ENCODE measurements around the gene SSMEM1.
"Not testable (repeated sequence)": the region's sequence is repeated elsewhere in the genome, so short reads cannot be mapped to it uniquely, and the experiment has no call there.

Gene SSMEM1

GRCh38 chr7:130197094-130197493, 10.6 kb upstream of the SSMEM1 start:
- no peak overlapping the region for H3K27ac Mint-ChIP-seq
- no peaks in the 10 kb centered on the region for H3K9me3 Mint-ChIP-seq
- peaks cover 19% of the 10 kb centered on the region for H3K4me1 Mint-ChIP-seq
- DNase-seq = no peak
- no peak overlapping the region for H3K4me3 Mint-ChIP-seq
- no peaks in the 10 kb centered on the region for H3K27me3 Mint-ChIP-seq
- no peak for ATAC-seq

GRCh38 chr7:130201796-130202195, 5.9 kb upstream of the SSMEM1 start:
- DNase-seq (no peak), ATAC-seq (no peak)
- H3K4me3 Mint-ChIP-seq = no peak overlapping the region
- H3K9me3 Mint-ChIP-seq = no peaks in the 10 kb centered on the region
- no peak overlapping the region for H3K27ac Mint-ChIP-seq
- H3K4me1 Mint-ChIP-seq = peaks cover 43% of the 10 kb centered on the region
- no peaks in the 10 kb centered on the region for H3K27me3 Mint-ChIP-seq

GRCh38 chr7:130205084-130205947, 2.3 kb upstream of the SSMEM1 start, which contains the start of gene TMEM209:
Gene TMEM209 (minus strand): TSS chr7:130205406. CDS start chr7:130205375, 31 bp downstream.
- Mint-ChIP-seq H3K27ac (peak within 1 kb of the TSS; percentile 100), H3K4me3 (peak within 1 kb of the TSS; percentile 100), H3K9me3 (no peaks in the 10 kb centered on the region), H3K27me3 (no peaks in the 10 kb centered on the region), H3K4me1 (peaks cover 34% of the 10 kb centered on the region)
- DNase-seq = peak; percentile 92 to 96
- peak; percentile 99 for ATAC-seq

GRCh38 chr7:130207033-130207432, 627 bp upstream of the SSMEM1 start:
- H3K27me3 Mint-ChIP-seq = peaks cover 5% of the 10 kb centered on the region
- H3K4me1 Mint-ChIP-seq = peaks cover 24% of the 10 kb centered on the region
- DNase-seq (no peak), ATAC-seq (no peak)
- no peaks in the 10 kb centered on the region for H3K9me3 Mint-ChIP-seq
- H3K4me3 Mint-ChIP-seq = no peak overlapping the region
- peak overlapping the region in 1 of 2 donors; percentile 62 for H3K27ac Mint-ChIP-seq

GRCh38 chr7:130208516-130208915, 856 bp downstream of the SSMEM1 start:
- Mint-ChIP-seq H3K27me3 (peaks cover 9% of the 10 kb centered on the region), H3K9me3 (no peaks in the 10 kb centered on the region), H3K4me3 (no peak overlapping the region), H3K4me1 (peaks cover 17% of the 10 kb centered on the region), H3K27ac (no peak overlapping the region)
- ATAC-seq (no peak), DNase-seq (no peak)

GRCh38 chr7:130210181-130210935, 2.7 kb downstream of the SSMEM1 start:
- ATAC-seq = no peak
- H3K27ac Mint-ChIP-seq = no peak overlapping the region
- no peak overlapping the region for H3K4me3 Mint-ChIP-seq
- no peaks in the 10 kb centered on the region for H3K9me3 Mint-ChIP-seq
- H3K27me3 Mint-ChIP-seq = peaks cover 9% of the 10 kb centered on the region
- H3K4me1 Mint-ChIP-seq = peaks cover 6% of the 10 kb centered on the region
- no peak for DNase-seq

- no peak overlapping the region for H3K4me3 Mint-ChIP-seq
- DNase-seq (no peak), ATAC-seq (no peak)
- no peaks in the 10 kb centered on the region for H3K4me1 Mint-ChIP-seq
- no peaks in the 10 kb centered on the region for H3K9me3 Mint-ChIP-seq
- no peak overlapping the region for H3K27ac Mint-ChIP-seq
- H3K27me3 Mint-ChIP-seq = peaks cover 9% of the 10 kb centered on the region
These were observed 6.2 kb downstream of the SSMEM1 start for GRCh38 chr7:130213828-130214227.

- H3K27me3 Mint-ChIP-seq = peaks cover 23% of the 10 kb centered on the region
- ATAC-seq = no peak
- no peaks in the 10 kb centered on the region for H3K9me3 Mint-ChIP-seq
- no peak overlapping the region for H3K4me3 Mint-ChIP-seq
- H3K4me1 Mint-ChIP-seq = no peaks in the 10 kb centered on the region
- H3K27ac Mint-ChIP-seq = no peak overlapping the region
- no peak for DNase-seq
These were observed 8.4 kb downstream of the SSMEM1 start for GRCh38 chr7:130216025-130216424.

GRCh38 chr7:130216750-130217149, 9.1 kb downstream of the SSMEM1 start:
- Mint-ChIP-seq H3K9me3 (no peaks in the 10 kb centered on the region), H3K4me3 (no peak overlapping the region), H3K4me1 (no peaks in the 10 kb centered on the region), H3K27me3 (peaks cover 21% of the 10 kb centered on the region), H3K27ac (no peak overlapping the region)
- ATAC-seq = no peak
- DNase-seq = no peak

- no peak for ATAC-seq
- no peak for DNase-seq
- Mint-ChIP-seq H3K4me1 (no peaks in the 10 kb centered on the region), H3K9me3 (no peaks in the 10 kb centered on the region), H3K4me3 (no peak overlapping the region), H3K27ac (no peak overlapping the region), H3K27me3 (peaks cover 15% of the 10 kb centered on the region)
These were observed 11.4 kb downstream of the SSMEM1 start for GRCh38 chr7:130218806-130219620.

GRCh38 chr7:130219871-130220270, 12.2 kb downstream of the SSMEM1 start:
- Mint-ChIP-seq H3K27ac (no peak overlapping the region), H3K9me3 (no peaks in the 10 kb centered on the region), H3K4me1 (no peaks in the 10 kb centered on the region), H3K4me3 (no peak overlapping the region), H3K27me3 (peaks cover 15% of the 10 kb centered on the region)
- ATAC-seq (no peak), DNase-seq (no peak)

GRCh38 chr7:130221746-130222145, 14.1 kb downstream of the SSMEM1 start:
- Mint-ChIP-seq H3K27ac (no peak overlapping the region), H3K27me3 (peaks cover 15% of the 10 kb centered on the region), H3K4me3 (no peak overlapping the region), H3K4me1 (no peaks in the 10 kb centered on the region), H3K9me3 (no peaks in the 10 kb centered on the region)
- DNase-seq (no peak), ATAC-seq (no peak)

- Mint-ChIP-seq H3K9me3 (no peaks in the 10 kb centered on the region), H3K4me1 (no peaks in the 10 kb centered on the region), H3K27me3 (peaks cover 15% of the 10 kb centered on the region), H3K4me3 (no peak overlapping the region), H3K27ac (no peak overlapping the region)
- ATAC-seq (no peak), DNase-seq (no peak)
These were observed 16.0 kb downstream of the SSMEM1 start for GRCh38 chr7:130223646-130224045.

- no peak for ATAC-seq
- no peak overlapping the region for H3K27ac Mint-ChIP-seq
- H3K4me3 Mint-ChIP-seq = no peak overlapping the region
- H3K27me3 Mint-ChIP-seq = peaks cover 14% of the 10 kb centered on the region
- H3K9me3 Mint-ChIP-seq = no peaks in the 10 kb centered on the region
- no peaks in the 10 kb centered on the region for H3K4me1 Mint-ChIP-seq
- DNase-seq = no peak
These were observed 16.6 kb downstream of the SSMEM1 start for GRCh38 chr7:130224210-130224609.

GRCh38 chr7:130224923-130225322, 17.3 kb downstream of the SSMEM1 start:
- DNase-seq, H3K27me3 Mint-ChIP-seq, H3K27ac Mint-ChIP-seq, H3K4me3 Mint-ChIP-seq, ATAC-seq, H3K9me3 Mint-ChIP-seq, H3K4me1 Mint-ChIP-seq: not testable (repeated sequence)
